ENCODE results near the gene HOXA2.

HOXA2 gene

DNA sequence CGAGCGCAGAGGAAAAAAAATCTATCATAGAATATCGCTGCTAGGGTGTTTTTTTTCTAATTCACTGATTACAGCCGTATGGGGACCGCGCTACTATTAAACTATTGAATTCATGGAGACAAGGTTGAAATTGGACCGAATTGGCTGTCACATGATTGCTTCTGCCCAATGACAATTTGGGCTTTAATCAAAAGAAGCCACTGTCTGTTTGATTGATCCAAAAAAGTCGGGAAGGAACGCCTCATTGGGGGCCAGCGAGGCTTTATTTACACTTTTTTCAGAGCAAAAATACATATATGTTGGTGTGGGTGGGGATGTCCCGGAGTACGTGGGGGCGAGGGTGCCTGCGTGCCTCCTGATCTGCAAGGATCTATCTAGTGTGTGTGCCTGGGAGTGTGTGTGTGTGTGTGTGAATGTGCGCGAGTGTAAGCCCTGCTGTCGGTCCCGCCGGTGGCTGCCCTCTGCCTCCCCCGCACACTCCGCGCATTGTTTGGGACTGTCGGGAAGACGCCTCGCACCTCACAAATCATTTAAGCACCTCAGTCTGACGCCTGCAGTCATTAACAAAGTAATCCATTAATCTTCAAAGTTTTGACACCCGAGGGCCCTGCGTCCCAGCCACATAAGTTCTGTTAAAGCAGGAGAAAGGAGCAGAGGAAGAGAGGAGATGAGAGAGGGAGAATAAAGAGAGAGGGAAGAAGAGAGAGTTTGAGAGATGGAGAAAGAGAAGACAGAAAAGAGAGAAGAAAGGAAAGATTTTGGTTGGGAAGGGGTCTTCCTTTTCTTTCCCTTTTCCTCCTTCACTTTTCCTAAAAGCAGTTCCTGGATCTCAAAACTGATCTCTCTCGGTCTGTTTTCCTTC is at the start of gene HOXA2:
TSS of gene HOXA2 (minus strand) at position 103 of the 862 bp plus-strand sequence. CDS start 183 bp downstream, outside the sequence.
- DNase-seq = peak in 1 of 2 experiments; percentile 4

DNA sequence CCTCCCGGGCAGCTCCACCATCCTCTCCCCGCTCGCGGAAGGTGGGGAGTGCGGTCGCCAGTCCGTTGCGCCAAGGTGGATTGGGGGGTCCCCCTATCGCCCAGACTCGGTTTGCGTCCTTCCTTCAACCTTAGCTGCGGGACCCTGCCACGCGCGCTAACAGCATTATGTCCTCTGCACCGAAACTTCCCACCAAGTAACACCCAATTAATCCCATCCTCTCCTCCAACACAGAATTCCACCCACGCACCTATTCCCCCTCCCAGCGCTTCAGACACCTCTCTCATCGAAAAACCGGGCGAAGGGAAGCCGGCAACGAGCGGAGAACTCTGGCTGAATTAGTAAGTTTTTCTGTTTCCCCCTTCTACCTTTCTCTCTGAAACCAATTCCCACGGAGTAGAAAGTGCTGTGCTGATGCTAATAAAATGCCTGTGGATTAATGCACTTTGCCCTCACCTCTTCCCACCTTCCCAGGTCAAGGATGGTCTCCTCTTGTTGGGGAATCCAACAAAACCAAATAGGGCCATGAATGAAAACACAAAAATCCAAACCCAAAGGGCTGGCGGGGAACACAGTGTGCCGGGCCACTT is 49.0 kb upstream of the HOXA2 start:
- no peak for DNase-seq

DNA sequence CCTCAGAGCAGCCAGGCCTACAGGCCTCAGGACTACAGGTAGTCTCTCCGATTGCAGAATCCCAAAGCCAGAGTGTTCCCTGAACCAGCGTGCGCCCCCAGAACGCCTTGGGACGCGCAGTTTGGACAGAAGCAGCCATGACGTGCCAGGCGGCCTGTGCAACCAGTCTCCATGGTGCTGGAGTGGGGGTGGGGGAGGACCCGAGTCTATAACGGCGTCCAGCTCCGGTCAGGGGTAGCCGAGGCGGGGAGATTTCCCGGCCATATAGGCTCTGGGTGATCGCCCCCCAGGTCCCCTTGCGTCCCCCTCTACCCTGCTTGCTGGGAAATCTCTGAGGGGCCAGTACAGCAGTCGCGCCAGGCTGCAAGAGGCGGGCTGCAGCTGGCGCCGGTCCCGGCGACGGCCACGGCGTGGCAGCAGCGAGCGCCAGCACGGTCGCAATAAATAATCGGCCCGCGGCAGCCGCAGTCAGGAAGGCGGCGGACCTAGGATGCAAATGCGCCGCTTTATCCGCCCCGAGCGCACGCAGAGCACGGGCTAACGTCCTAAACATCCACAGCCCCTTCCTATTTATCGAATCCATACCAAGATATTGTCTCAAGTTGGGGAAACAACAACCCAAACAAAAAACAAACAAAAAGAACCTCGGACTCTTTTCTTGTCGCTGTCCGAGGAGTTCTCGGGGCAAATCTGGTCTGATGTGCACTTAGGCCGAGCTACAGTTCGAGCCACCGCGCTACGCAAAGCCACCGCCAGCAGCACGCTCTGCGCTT is 48.3 kb upstream of the HOXA2 start:
- DNase-seq = peak; percentile 69 to 70

DNA sequence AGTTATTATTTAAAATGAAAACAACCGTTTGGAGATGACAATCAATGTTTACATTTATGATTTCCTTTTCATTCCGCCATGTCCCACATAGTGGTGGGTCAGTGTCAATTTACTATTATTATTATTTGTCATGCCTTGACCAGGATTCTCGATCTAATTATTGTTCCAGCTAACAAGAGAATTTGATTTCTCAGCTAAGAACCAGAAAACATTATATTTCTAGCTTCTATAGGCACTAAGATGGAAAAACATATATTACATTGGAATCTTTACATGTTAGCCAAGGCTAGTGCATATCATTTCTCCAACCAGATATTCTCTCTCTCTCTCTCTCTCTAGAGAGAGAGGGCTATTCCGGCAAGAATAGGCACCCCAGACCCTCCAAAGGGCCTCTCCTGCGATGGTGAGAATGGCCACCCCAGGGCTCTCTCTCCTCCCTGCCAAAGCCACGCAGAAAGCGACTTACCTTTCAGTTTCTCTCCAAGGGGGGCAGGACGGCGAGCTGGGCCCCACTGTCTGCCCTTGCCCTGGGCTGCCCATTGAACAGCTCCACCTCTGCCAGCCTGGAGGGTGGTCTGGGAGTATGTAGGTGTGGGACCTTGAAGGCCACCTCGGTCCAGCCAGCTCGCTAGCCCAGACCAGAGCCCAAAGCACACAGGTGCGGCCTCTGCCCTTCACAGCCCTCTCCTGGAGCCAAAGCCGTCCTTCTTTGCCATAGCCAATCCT is 47.5 kb upstream of the HOXA2 start:
- no peak for DNase-seq

DNA sequence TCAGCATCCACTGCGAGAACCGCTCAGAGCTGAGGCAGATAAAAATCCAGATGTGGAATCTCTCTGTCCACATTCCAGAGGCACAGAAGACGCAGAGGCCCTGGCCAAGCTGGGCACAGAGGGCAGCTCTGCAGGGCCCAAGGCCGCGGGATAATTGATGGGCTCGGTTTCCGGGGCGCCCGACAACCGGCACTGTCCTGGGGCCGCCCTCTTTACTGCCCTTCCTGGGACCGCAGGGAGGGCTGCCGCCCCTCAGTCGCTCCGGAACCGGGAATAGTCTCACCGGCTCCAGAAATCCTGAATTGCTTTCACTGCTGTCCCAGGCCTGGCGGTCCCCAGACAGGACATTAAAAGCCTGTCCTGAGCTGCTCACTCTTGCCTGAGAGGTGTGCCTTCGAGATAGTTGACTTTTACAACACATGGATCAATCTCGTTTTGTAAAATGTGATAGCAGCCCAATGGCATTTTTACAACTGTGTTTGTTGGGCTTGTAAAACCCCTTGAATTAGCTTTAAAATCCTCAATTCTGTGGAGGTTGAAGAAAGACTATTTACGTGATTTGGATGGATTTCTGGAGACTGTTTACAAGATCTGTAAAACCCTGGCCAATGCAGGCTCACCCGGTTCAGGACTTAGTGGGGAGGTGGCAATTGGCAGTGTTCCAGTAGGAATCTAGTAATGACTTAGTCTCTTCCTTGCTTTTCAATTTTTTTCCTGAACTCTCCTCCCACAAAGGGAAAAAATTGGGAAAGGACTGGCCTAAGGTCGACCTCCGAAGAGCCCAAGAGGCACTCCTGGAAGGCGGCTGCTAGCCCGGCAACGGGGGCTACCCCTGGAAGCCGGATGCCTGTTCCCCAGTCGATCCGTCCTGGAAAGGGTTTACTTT is 46.5 kb upstream of the HOXA2 start:
- DNase-seq = no peak

DNA sequence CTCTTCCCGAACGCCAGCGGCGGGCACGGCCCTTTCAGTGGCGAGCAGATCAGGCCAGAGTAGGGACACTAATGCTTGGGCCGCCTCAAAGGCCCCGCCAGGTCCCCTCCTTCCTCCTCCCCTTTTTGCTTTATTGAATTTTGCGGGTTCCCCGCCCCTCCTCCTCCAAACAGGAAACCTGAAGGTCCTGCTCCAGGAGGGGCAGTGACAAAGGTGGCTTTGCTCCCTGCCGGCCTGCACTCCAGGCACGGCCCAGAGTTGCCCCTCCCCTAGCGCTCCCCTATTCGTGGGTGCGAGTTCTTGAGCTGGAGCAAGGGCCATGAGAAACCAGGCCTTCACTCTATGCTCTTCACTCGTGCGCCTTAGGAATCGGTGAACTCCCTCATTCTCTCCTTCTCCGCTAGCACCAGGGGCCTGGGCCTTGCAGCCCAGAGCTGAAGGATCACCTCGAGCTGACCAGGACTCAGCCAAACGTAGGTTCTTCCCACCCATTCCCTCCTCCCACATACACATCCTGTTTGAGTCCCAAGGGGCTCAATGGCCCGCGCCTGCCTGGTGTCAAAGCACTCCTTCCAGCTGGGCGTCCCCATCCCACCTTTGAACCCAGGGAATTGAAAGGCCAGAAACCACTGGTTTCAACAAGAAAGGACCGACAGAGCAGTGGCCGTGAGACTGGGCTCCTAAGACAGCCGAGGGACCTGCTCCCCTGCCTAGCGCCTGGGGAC is 45.7 kb upstream of the HOXA2 start:
- DNase-seq = no peak

DNA sequence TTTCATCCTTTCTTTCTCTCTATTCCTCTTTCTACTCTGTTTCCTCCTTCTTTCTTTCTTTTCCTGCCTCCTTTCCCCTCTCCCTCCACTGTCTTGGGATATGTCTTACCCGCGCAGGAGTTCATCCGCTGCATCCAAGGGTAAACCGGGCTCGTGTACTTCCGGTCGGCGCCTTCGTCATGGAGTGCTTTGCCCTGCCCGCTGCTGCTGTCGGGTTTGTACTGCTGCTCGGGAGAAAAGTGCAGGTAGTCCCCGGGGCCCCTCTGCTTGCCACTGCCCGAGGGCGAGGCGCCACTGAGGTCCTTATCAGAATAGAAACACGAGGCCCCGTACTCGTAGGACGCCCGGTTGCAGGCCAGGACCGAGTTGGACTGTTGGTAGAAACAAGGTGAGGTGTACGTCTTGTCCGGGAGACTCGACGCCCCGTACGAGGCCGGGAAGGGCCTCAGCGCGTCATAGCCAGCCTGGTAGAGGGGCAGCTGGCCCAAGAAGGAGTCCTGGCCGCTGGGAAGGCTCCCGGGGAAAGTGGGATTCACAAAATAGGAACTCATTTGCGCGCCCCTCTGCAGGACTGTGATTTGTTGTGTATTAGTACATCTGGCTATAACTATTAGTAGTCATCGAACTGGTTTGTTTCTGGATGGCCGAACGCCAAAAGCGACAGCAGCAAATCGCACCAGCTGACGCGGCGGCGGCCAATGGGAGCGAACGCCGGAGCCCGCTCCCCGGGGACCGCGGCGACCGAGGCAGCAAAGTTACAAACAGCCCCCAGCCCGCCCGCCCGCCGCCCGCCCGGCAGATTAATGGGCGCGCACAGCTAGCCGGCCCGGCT is 44.9 kb upstream of the HOXA2 start, which contains the start of gene HOXA6:
TSS of gene HOXA6 (minus strand) at position 576 of the 832 bp plus-strand sequence. CDS start at position 551, 25 bp downstream.
- DNase-seq = peak in 1 of 2 experiments; percentile 13

DNA sequence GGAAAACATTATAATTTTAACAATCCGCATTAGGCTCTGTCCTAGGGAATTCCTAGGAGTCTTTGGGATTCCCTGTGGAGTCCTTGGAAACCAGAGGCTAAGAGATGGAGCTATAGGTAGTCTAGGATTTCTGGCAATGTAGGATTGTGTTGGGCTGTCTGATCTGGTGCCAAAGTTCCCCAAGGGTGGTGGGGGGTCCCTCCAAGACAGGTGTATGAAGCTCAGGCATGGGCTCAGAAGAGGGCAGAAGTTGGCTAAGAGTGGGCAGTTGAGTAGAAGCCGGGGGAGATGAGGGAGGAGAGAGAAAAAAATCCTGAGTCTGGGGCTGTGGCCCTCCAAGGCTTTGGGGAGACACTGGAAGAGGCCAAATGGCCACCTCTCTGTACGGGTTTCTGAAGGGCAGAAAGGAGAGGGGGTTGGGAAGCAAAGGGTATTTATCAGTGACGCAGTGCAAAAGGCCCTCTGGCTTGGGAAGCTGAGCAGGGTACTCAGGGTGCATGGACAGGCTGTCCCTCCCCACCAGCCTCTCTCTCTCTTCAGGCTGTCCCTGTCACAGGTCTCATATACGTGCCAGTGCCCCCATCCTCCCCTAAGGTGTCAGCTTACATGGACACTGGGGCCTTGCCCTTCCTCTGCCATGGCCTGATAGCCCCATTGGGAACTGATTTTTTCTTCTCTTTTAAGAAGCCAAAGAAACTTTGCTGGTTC is 44.2 kb upstream of the HOXA2 start:
- no peak for DNase-seq

DNA sequence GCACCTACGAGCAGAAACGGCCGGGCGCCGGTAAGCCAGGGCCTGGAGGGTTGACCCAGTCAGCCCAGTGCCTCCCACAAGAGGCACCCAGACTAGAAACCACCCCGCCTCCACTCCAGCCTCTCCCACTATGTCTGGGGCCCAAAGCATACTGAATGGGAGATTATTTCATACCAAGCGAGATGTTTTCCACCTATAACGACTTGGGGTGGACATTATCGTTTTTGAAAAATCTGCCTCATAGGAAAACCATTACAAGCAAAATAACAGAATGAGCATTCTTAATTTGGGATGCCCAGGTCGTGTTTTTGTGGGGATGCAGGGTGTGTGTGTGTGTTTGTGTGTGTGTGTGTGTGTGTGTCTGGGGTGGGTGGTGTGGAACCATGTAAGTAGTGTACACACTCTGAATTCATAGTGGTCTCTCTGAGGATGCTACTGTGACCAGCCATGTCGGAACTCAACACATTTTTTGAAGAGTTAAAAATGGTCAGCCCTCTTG is 43.5 kb upstream of the HOXA2 start:
- no peak for DNase-seq

DNA sequence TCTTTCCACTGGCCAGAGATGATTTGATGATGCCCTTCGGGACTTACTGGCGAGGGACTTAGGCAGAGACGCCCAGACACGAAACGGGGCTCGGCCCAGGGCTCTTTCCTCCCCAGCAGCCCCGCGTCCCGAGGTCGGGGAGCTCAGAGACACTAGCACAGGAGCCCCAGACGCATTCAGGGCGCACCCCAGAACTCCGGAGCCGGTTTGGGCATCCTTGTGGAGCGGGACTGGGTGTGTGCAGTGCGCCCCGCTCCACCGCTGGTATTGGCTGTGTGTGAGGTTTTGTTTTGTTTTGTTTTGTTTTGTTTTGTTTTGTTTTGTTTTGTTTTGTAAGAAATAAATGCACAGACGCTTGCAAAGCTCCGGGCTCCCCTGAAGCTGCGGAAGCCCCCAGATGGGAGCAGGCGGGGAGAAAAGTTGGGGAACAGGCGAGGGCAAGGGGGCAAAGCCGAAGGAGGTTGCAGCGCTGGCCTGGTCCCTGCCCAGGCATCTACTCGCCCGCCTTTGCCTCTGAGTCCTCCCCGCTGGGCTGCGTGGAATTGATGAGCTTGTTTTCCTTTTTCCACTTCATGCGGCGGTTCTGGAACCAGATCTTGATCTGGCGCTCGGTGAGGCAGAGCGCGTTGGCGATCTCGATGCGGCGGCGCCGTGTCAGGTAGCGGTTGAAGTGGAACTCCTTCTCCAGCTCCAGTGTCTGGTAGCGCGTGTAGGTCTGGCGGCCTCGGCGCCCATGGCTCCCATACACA is 42.9 kb upstream of the HOXA2 start:
- DNase-seq = no peak

DNA sequence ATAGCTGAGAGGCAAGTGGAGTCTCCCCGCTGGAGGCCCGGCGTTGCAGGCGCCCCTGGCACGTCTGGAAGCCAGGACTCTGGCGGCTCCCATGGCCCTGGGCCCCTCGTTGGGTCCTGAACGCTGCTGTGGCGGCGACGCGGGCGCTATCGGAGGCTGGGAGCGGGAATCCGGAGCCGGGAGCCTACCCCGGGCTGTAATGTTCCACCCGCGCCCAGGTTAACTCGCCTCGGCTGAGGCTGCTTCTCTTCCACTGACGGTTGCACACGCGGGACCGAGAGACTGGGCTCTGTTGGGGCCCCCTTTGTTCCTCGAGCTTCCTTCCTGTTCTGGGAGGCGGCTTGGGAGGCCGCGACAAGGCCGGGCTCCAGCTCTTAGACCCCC is 42.3 kb upstream of the HOXA2 start:
- DNase-seq = no peak

DNA sequence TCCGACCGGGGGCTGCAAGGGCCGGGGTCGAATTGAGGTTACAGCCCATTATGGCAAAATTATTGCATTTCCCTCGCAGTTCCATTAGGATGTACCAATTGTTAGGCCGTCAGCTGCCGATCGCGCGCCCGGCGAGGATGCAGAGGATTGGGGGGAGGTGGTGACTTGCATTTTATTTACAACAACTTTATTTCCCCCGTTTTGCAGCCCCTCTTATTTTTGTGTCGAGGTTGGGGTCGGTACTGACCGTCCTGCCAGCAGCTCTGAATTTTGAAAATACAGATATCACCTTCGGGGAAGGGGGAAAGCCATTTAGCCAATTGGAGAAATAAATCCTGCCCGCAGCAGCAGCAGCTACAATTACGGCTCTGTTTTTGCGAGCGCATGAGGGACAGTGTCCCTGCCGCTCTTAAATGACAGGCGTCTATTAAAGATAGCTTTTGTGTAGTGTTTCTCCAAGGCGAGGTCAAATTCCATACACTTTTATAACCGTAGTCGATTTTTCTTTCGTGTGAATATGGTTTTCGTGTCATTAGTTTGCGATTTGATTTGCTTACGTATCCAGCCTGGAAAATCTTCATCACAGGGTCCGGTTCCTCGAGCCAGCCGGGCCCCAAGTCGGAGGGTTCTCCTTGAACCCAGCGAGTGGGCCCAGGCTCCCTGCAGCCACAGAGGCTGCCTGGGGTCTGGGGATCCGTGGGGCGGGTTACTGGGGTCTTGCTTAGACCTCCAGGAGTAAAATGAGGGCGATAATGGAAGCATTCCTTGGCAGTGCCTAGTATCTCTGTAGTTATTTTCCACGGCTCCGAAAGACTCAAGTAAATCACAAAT is 41.7 kb upstream of the HOXA2 start:
- DNase-seq = no peak

DNA sequence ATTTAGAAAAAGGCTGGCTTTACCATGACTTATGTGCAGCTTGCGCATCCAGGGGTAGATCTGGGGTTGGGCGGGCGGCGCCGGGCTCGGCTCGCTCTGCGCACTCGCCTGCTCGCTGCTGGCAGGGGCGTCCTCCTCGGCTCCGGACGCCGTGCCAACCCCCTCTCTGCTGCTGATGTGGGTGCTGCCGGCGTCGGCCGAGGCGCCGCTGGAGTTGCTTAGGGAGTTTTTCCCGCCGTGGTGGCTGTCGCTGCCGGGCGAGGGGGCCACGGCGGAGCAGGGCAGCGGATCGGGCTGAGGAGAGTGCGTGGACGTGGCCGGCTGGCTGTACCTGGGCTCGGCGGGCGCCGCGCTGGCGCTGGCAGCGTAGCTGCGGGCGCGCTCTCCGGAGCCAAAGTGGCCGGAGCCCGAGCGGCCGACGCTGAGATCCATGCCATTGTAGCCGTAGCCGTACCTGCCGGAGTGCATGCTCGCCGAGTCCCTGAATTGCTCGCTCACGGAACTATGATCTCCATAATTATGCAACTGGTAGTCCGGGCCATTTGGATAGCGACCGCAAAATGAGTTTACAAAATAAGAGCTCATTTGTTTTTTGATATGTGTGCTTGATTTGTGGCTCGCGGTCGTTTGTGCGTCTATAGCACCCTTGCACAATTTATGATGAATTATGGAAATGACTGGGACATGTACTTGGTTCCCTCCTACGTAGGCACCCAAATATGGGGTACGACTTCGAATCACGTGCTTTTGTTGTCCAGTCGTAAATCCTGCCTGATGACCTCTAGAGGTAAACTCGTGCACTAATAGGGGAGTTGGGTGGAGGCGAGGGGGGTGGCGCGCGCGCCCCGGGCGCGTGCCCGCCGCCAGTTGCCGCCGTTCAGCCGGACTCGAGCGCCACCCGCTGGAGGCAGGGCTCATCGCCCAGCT is 40.8 kb upstream of the HOXA2 start, which contains the start of gene HOXA5:
TSS of gene HOXA5 (minus strand) at position 659 of the 927 bp plus-strand sequence. CDS start at position 585, 74 bp downstream.
- no peak for DNase-seq

DNA sequence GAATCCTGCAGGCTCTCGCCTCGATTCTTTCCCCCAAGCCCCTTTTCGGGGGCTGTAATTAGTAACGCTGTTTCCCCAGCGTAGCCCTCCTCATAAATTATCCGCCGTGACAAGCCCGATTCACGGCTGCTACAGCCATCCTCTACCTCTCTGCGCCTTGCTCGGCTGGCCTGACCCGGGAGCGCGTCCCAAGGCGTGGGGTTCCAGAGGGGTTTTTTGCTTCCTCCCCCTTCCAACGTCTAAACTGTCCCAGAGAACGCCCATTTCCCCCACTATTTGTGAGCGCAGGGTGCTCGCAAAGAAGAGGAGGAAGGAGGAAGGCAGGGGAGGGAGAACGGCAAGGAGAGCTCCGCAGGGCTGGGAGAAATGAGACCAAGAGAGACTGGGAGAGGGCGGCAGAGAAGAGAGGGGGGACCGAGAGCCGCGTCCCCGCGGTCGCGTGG is 40.1 kb upstream of the HOXA2 start:
- no peak for DNase-seq

DNA sequence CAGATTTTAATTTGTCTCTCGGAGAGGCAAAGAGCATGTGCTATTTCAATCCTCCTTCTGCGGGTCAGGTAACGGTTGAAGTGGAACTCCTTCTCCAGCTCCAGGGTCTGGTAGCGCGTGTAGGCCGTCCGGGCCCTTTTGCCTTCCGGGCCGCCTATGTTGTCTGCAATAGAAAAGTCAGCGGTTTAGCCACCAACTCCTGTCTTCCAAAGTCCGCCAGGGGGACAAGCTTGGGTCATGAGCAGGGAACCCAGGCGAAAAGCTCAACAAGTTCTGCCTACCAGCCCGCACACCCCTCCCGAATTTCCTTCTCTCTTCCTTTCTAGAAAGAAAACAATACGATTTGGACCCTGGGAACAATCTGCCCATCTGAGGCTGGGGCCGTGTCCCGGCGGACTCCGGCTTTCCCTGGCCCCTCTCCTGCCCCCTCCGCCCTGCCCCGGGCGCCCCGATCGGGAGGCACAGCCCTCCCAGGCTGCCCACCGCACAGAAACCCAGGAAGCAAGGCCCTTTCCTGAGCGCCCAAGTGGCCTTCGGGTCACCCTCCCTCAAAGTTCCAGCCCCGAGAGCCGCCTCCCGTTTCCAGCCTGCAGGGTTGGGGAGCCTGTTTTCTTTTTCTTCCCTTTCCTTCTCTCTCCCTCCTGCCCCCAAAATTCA is 39.6 kb upstream of the HOXA2 start:
- no peak for DNase-seq

All from activated CD4-positive, alpha-beta T cell treated with anti-CD3 and anti-CD28 coated beads, Interleukin-2, amount 50 U/mL, for 48 hours (primary cell).